GM12864 (cell line): Measurements from ENCODE around the gene ANK3.

Experiments used
- DNase-seq: peaks from one replicate; pipeline ENCODE4 v3.0.0-alpha.2; 2011; ENCODE audit warnings: low read depth
- H3K4me3 ChIP-seq: 2 replicates; pipeline ENCODE4 v1.5.1; 2011; ENCODE audit warnings: mild to moderate bottlenecking, low read depth, low read length, control low read depth
- CTCF ChIP-seq: IDR thresholded peaks from 2 replicates; pipeline ENCODE4 v1.5.1; 2011; ENCODE audit warnings: low read depth, mild to moderate bottlenecking, moderate library complexity, low read length, control low read depth, inconsistent platforms; ENCODE audit errors: missing control alignments

ANK3 gene

GRCh38 chr10:60032723-60033122 is 357.0 kb downstream of the ANK3 start:
- peak; percentile 31 for DNase-seq
- peak; percentile 66 for TF ChIP-seq CTCF

GRCh38 chr10:60031664-60032063 is 358.0 kb downstream of the ANK3 start:
- peak; percentile 38 for DNase-seq
- no peak overlapping the region for H3K4me3 ChIP-seq
- no peak for TF ChIP-seq CTCF

More at GRCh38 chr10:60032723-60033122, 357.0 kb downstream of the ANK3 start:
- no peak overlapping the region for H3K4me3 ChIP-seq

- TF ChIP-seq CTCF, result no peak
- no peak overlapping the region for H3K4me3 ChIP-seq
- no peak for DNase-seq
Measured at GRCh38 chr10:60031183-60031582, 358.5 kb downstream of the ANK3 start.

GRCh38 chr10:60029475-60029874 is 360.2 kb downstream of the ANK3 start:
- no peak for TF ChIP-seq CTCF
- no peak overlapping the region for H3K4me3 ChIP-seq
- no peak for DNase-seq

- no peak for DNase-seq
- no peak overlapping the region for H3K4me3 ChIP-seq
- TF ChIP-seq CTCF, result no peak
Measured at GRCh38 chr10:60028081-60028480, 361.6 kb downstream of the ANK3 start.

- DNase-seq, result no peak
- no peak overlapping the region for H3K4me3 ChIP-seq
- no peak for TF ChIP-seq CTCF
Measured at GRCh38 chr10:60025279-60025678, 364.4 kb downstream of the ANK3 start.

- no peak for DNase-seq
- TF ChIP-seq CTCF, result no peak
- H3K4me3 ChIP-seq, result no peak overlapping the region
Measured at GRCh38 chr10:60024506-60024905, 365.2 kb downstream of the ANK3 start.
